GM10248 (cell line): ENCODE results near the gene EPB41.
"Not testable (repeated sequence)": the region's sequence is repeated elsewhere in the genome, so short reads cannot be mapped to it uniquely, and the experiment has no call there.

Experiments used
- CTCF ChIA-PET: fragments of 300-600 bp; sonication (Branson Sonifier 250); formaldehyde crosslinking; extraction: SDS; loops from one replicate; lab custom pipeline; 2021; ENCODE audit warnings: antibody characterized with exemption; lab: Yijun Ruan, JAX
- POLR2A ChIA-PET: fragments of 350-650 bp; sonication (Branson Sonifier 250); formaldehyde crosslinking; extraction: SDS; loops from one replicate; lab custom pipeline; 2020; ENCODE audit warnings: antibody characterized with exemption; lab: Yijun Ruan, JAX
- DNase-seq: peaks from one replicate; pipeline ENCODE4 v3.0.0; 2012; ENCODE audit errors: extremely low spot score
- CTCF ChIP-seq: IDR thresholded peaks from 2 replicates; pipeline ENCODE4 v1.5.1; 2012; ENCODE audit warnings: mild to moderate bottlenecking, low read depth; ENCODE audit errors: extremely low read depth, missing control alignments, control extremely low read depth

The EPB41 gene

GRCh38 chr1:29144178-29144577 is 229.8 kb downstream of the EPB41 start:
- ChIA-PET POLR2A (no interaction called here), CTCF (no interaction called here)
- no peak for TF ChIP-seq CTCF
- DNase-seq = no peak

GRCh38 chr1:29145739-29146437 is 231.5 kb downstream of the EPB41 start:
- POLR2A ChIA-PET = no interaction called here
- DNase-seq = no peak
- TF ChIP-seq CTCF = no peak
- CTCF ChIA-PET = no interaction called here

- no peak for DNase-seq
- TF ChIP-seq CTCF = no peak
- POLR2A ChIA-PET = no interaction called here
- CTCF ChIA-PET = no interaction called here
Observed at GRCh38 chr1:29148656-29149491, 234.5 kb downstream of the EPB41 start.

GRCh38 chr1:29150346-29150745 is 236.0 kb downstream of the EPB41 start:
- POLR2A ChIA-PET, CTCF ChIA-PET, DNase-seq: not testable (repeated sequence)

GRCh38 chr1:29152046-29152805 is 237.9 kb downstream of the EPB41 start:
- POLR2A ChIA-PET = no interaction called here

More at GRCh38 chr1:29152046-29152805, 237.9 kb downstream of the EPB41 start:
- DNase-seq = no peak
- TF ChIP-seq CTCF = no peak
- CTCF ChIA-PET = interaction anchor here (1.3 kb wide), 1 partner anchor 15 kb away, joined by 4 read pairs; no protein-coding TSS in a partner anchor
